Naive thymus-derived CD4-positive, alpha-beta T cell (primary cell): ENCODE results near the gene RBMS3. TPM values are rescaled to one million over a fixed set of nuclear protein-coding genes. Genes with fewer than 3 reads are reported as not detected.

Source experiments
- ATAC-seq: fragments of 150-1000 bp; cut with Tn5 transposase; 2 replicates; pipeline ENCODE4 v1.10.0; 2021; ENCODE audit warnings: mild to moderate bottlenecking, moderate library complexity
- CTCF ChIA-PET: fragments of 350-600 bp; sonication (Branson Sonifier 250); formaldehyde crosslinking; loops from one replicate; lab custom pipeline; 2021; ENCODE audit warnings: antibody characterized with exemption; lab: Charles Lee
- POLR2A ChIA-PET: fragments of 350-600 bp; sonication (Branson Sonifier 250); formaldehyde crosslinking; loops from one replicate; lab custom pipeline; 2021; ENCODE audit warnings: antibody characterized with exemption, inconsistent platforms; lab: Charles Lee
- DNase-seq, 9 donors: peaks; one replicate each; pipeline versions ENCODE4 v3.0.0 to v3.0.0-alpha.2; 2020 to 2022; ENCODE audit warnings: mixed read lengths in 1 of 9
- H3K27ac ChIP-seq: one replicate; pipeline ENCODE4 v1.7.0; 2013; ENCODE audit warnings: mild to moderate bottlenecking, low read depth, low read length, moderate library complexity
- H3K27me3 ChIP-seq, 2 donors: one replicate each; pipeline ENCODE4 v1.7.0; 2013; ENCODE audit warnings: low read length in 2 of 2, mild to moderate bottlenecking in 2 of 2, moderate library complexity in 2 of 2; ENCODE audit not compliant: control insufficient read depth in 2 of 2, insufficient read depth in 2 of 2
- H3K36me3 ChIP-seq, 3 experiments: 1 replicate in 2 of 3; 2 replicates in 1 of 3; pipeline ENCODE4 v1.7.0; 2013; ENCODE audit warnings: low read length in 3 of 3, mild to moderate bottlenecking in 3 of 3, moderate library complexity in 1 of 3; ENCODE audit not compliant: insufficient read depth in 3 of 3, control insufficient read depth in 2 of 3
- H3K4me1 ChIP-seq, 2 donors: one replicate each; pipeline ENCODE4 v1.7.0; 2013; ENCODE audit warnings: low read length in 2 of 2, mild to moderate bottlenecking in 2 of 2, moderate library complexity in 1 of 2; ENCODE audit not compliant: control insufficient read depth in 2 of 2, insufficient read depth in 2 of 2
- H3K4me3 ChIP-seq: 2 replicates; pipeline ENCODE4 v1.7.0; 2013; ENCODE audit warnings: mild to moderate bottlenecking, low read length
- H3K9me3 ChIP-seq, 3 experiments: 1 replicate in 2 of 3; 2 replicates in 1 of 3; pipeline ENCODE4 v1.7.0; 2013; ENCODE audit warnings: low read length in 3 of 3; ENCODE audit not compliant: control insufficient read depth in 2 of 3
- H3K27ac Mint-ChIP-seq, 9 donors: one replicate each; pipeline ENCODE4 v1.8.0; 2020 to 2022; ENCODE audit warnings: mixed read lengths in 9 of 9, mild to moderate bottlenecking in 8 of 9, moderate library complexity in 5 of 9, inconsistent platforms in 2 of 9
- H3K27me3 Mint-ChIP-seq, 5 donors: one replicate each; pipeline ENCODE4 v1.8.0; 2021 to 2022; ENCODE audit warnings: mixed read lengths in 5 of 5, mild to moderate bottlenecking in 1 of 5
- H3K36me3 Mint-ChIP-seq, 5 donors: one replicate each; pipeline ENCODE4 v1.8.0; 2020 to 2022; ENCODE audit warnings: mixed read lengths in 5 of 5, mild to moderate bottlenecking in 3 of 5, inconsistent platforms in 1 of 5
- H3K4me1 Mint-ChIP-seq, 7 donors: one replicate each; pipeline ENCODE4 v1.8.0; 2020 to 2022; ENCODE audit warnings: mixed read lengths in 7 of 7, mild to moderate bottlenecking in 3 of 7, inconsistent platforms in 1 of 7
- H3K4me3 Mint-ChIP-seq, 10 donors: one replicate each; pipeline ENCODE4 v1.8.0; 2020 to 2022; ENCODE audit warnings: mild to moderate bottlenecking in 10 of 10, mixed read lengths in 10 of 10, moderate library complexity in 6 of 10, inconsistent platforms in 2 of 10
- H3K9me3 Mint-ChIP-seq, 11 donors: one replicate each; pipeline ENCODE4 v1.8.0; 2020 to 2022; ENCODE audit warnings: mixed read lengths in 11 of 11, mild to moderate bottlenecking in 4 of 11, inconsistent platforms in 1 of 11, moderate library complexity in 1 of 11
- intact Hi-C, 2 donors: fragments of 100-400 bp; cut with micrococcal nuclease; formaldehyde crosslinking; loops; one replicate each; pipeline ENCODE4 v1.15.1; 2023
- polyA plus RNA-seq, 2 donors: library from polyadenylated mRNA; unstranded; fragments of 300-500 nt; fragmentation: Illumina TruSeq; gene quantifications; one replicate each; pipeline ENCODE4 v1.2.3, GENCODE V29; 2021
- total RNA-seq, 6 experiments: library from RNA in 5 of 6; stranded (reverse) in 5 of 6; gene quantifications; 1 replicate in 5 of 6; 2 replicates in 1 of 6; pipeline ENCODE4 v1.2.3 and lab custom pipeline; 2021 to 2026

The RBMS3 gene
- total and polyA plus RNA-seq, 7 experiments from 2014 or later: 0.15 to 4.9 (median 0.49) TPM

- POLR2A ChIA-PET: no interaction called here
- no peak overlapping the region for H3K27ac Mint-ChIP-seq
- Histone ChIP-seq H3K36me3 (no peaks in the 10 kb centered on the region), H3K9me3 (no peaks in the 10 kb centered on the region), H3K4me3 (no peak overlapping the region), H3K27ac (no peak overlapping the region), H3K4me1 (no peaks in the 10 kb centered on the region), H3K27me3 (no peaks in the 10 kb centered on the region)
- no peak overlapping the region for H3K4me3 Mint-ChIP-seq
- DNase-seq: no peak
- no peaks in the 10 kb centered on the region for H3K36me3 Mint-ChIP-seq
- peaks cover 0 to 6% (median 3%) of the 10 kb centered on the region in 5 donors for H3K27me3 Mint-ChIP-seq
- ATAC-seq: no peak
- H3K9me3 Mint-ChIP-seq: peaks cover 0 to 2% (median 0%) of the 10 kb centered on the region in 11 donors
- peaks cover 0 to 4% (median 0%) of the 10 kb centered on the region in 7 donors for H3K4me1 Mint-ChIP-seq
- intact Hi-C loops: no loop called here
- CTCF ChIA-PET: no interaction called here
Observed at GRCh38 chr3:29646043-29646442, 365.2 kb downstream of the RBMS3 start.

GRCh38 chr3:29649815-29650547, 369.1 kb downstream of the RBMS3 start:
- Histone ChIP-seq H3K36me3 (no peaks in the 10 kb centered on the region), H3K27ac (no peak overlapping the region), H3K9me3 (no peaks in the 10 kb centered on the region), H3K4me3 (no peak overlapping the region), H3K27me3 (no peaks in the 10 kb centered on the region), H3K4me1 (no peaks in the 10 kb centered on the region)
- intact Hi-C loops: no loop called here
- ChIA-PET CTCF (no interaction called here), POLR2A (no interaction called here)
- Mint-ChIP-seq H3K27ac (no peak overlapping the region), H3K27me3 (peaks cover 0 to 12% (median 5%) of the 10 kb centered on the region in 5 donors), H3K9me3 (peaks cover 0 to 3% (median 0%) of the 10 kb centered on the region in 11 donors), H3K36me3 (no peaks in the 10 kb centered on the region), H3K4me1 (peaks cover 0 to 4% (median 0%) of the 10 kb centered on the region in 7 donors), H3K4me3 (no peak overlapping the region)
- DNase-seq (no peak), ATAC-seq (no peak)

GRCh38 chr3:29653680-29654079, 372.8 kb downstream of the RBMS3 start:
- H3K9me3 Mint-ChIP-seq: peaks cover 0 to 3% (median 0%) of the 10 kb centered on the region in 11 donors
- H3K27ac Mint-ChIP-seq: no peak overlapping the region
- POLR2A ChIA-PET: no interaction called here

DNA sequence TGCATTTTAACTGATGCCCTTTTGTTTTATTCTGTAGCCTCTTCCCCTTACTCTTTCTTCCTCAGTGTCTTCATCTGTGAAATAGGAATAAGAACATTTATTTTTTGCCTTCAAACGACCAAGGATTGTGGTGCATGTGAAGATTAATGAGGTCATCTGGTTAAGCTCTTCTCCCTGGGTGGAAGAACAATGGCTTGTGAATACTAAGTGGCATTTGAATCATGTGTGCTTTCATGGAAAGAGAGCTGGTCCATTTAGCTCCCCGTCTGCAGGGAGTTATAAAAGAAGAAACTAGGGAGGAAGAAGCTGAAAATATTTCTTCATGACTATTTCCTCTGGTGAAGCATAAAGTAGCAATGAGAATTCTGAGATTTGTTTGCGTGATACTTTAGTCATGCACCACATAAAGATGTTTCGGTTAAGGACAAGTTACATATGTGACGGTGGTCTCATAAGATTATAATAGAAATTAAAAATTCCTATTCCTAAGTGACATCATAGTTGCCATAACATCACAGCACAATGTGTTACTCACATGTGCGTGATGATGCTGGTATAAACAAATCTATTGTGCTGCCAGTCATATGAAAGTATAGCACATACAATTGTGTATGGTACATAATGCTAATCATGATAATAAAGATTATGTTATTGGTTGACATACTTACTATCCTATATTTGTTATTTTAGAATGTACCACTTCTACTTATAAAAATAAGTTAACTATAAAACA, 374.3 kb downstream of the RBMS3 start:
- Mint-ChIP-seq H3K9me3 (peaks cover 0 to 3% (median 0%) of the 10 kb centered on the region in 11 donors), H3K4me1 (no peaks in the 10 kb centered on the region), H3K36me3 (no peaks in the 10 kb centered on the region), H3K4me3 (no peak overlapping the region), H3K27ac (no peak overlapping the region), H3K27me3 (peaks cover 0 to 6% (median under 1%) of the 10 kb centered on the region in 5 donors)
- no peak overlapping the region for H3K27ac ChIP-seq
- intact Hi-C loops: no loop called here
- no peaks in the 10 kb centered on the region for H3K9me3 ChIP-seq
- no peaks in the 10 kb centered on the region for H3K36me3 ChIP-seq
- H3K4me3 ChIP-seq: no peak overlapping the region
- POLR2A ChIA-PET: no interaction called here
- no peaks in the 10 kb centered on the region for H3K4me1 ChIP-seq
- ATAC-seq (no peak), DNase-seq (no peak)
- no peaks in the 10 kb centered on the region for H3K27me3 ChIP-seq
- CTCF ChIA-PET: no interaction called here

More at GRCh38 chr3:29653680-29654079, 372.8 kb downstream of the RBMS3 start:
- no peaks in the 10 kb centered on the region for H3K36me3 Mint-ChIP-seq
- H3K27me3 Mint-ChIP-seq: peaks cover 0 to 6% (median 5%) of the 10 kb centered on the region in 5 donors
- Histone ChIP-seq H3K27me3 (no peaks in the 10 kb centered on the region), H3K4me1 (no peaks in the 10 kb centered on the region), H3K9me3 (no peaks in the 10 kb centered on the region), H3K27ac (no peak overlapping the region), H3K36me3 (no peaks in the 10 kb centered on the region), H3K4me3 (no peak overlapping the region)
- intact Hi-C loops: no loop called here
- no peak for DNase-seq
- CTCF ChIA-PET: no interaction called here
- no peak for ATAC-seq
- H3K4me3 Mint-ChIP-seq: no peak overlapping the region
- H3K4me1 Mint-ChIP-seq: peaks cover 0 to 4% (median 0%) of the 10 kb centered on the region in 7 donors

DNA sequence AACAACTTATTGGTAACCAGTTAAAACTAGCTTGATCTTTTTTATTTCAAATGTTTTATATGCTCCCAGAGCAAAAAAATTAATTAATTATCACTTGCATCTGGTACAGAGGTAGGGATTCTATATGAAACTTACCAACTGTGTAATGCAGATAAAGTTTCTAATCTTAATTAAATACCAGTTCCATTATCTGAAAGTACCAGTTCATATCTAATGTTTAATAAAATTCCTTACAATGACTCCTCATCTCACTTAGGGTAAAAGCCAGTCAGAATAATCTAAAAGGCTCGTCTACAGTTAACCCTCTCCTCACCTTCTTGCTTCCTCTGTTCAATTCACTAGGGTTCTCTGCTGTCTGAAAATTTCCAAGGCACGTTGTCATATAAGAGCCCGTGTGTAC, 384.8 kb downstream of the RBMS3 start:
- Mint-ChIP-seq H3K27ac (no peak overlapping the region), H3K9me3 (peaks cover 0 to 10% (median 0%) of the 10 kb centered on the region in 11 donors), H3K4me1 (no peaks in the 10 kb centered on the region), H3K36me3 (peaks cover 0 to 4% (median 0%) of the 10 kb centered on the region in 5 donors), H3K27me3 (peaks cover 0 to 9% (median 3%) of the 10 kb centered on the region in 5 donors), H3K4me3 (no peak overlapping the region)
- DNase-seq (no peak), ATAC-seq (no peak)
- Histone ChIP-seq H3K4me3 (no peak overlapping the region), H3K27ac (no peak overlapping the region), H3K27me3 (no peaks in the 10 kb centered on the region), H3K4me1 (no peaks in the 10 kb centered on the region), H3K9me3 (no peaks in the 10 kb centered on the region), H3K36me3 (no peaks in the 10 kb centered on the region)
- intact Hi-C loops: no loop called here
- CTCF ChIA-PET: no interaction called here
- POLR2A ChIA-PET: no interaction called here

DNA sequence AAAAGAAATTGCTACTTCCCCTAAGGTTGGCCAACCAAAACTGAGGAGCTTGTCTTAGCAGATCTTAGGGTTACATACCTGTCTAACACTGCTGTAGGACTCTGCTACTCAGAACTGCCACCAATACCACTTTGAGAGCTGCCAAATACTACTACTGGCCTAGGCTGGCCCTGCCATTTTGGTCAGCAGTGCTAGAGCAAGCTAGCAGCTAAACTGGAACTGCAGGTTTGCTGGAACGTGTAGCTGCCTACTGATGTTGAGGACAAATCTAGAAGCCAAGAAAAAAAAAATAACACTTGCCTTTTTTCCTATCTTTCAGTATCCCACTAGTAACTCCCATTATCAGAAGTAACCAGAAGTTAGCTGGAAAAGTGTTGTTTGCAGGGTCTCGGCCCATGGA, 387.4 kb downstream of the RBMS3 start:
- Mint-ChIP-seq H3K4me3 (no peak overlapping the region), H3K36me3 (peaks cover 0 to 7% (median 0%) of the 10 kb centered on the region in 5 donors), H3K27me3 (peaks cover 0 to 10% (median 0%) of the 10 kb centered on the region in 5 donors), H3K27ac (no peak overlapping the region), H3K9me3 (peaks cover 0 to 18% (median 1%) of the 10 kb centered on the region in 11 donors), H3K4me1 (no peaks in the 10 kb centered on the region)
- intact Hi-C loops: no loop called here
- DNase-seq: no peak
- ChIA-PET CTCF (no interaction called here), POLR2A (no interaction called here)
- H3K27ac ChIP-seq: no peak overlapping the region
- no peaks in the 10 kb centered on the region for H3K36me3 ChIP-seq
- no peaks in the 10 kb centered on the region for H3K4me1 ChIP-seq
- no peaks in the 10 kb centered on the region for H3K27me3 ChIP-seq
- H3K4me3 ChIP-seq: no peak overlapping the region
- no peaks in the 10 kb centered on the region for H3K9me3 ChIP-seq
- ATAC-seq: no peak
